ENCODE data around the gene DCAF15.

The DCAF15 gene

DNA sequence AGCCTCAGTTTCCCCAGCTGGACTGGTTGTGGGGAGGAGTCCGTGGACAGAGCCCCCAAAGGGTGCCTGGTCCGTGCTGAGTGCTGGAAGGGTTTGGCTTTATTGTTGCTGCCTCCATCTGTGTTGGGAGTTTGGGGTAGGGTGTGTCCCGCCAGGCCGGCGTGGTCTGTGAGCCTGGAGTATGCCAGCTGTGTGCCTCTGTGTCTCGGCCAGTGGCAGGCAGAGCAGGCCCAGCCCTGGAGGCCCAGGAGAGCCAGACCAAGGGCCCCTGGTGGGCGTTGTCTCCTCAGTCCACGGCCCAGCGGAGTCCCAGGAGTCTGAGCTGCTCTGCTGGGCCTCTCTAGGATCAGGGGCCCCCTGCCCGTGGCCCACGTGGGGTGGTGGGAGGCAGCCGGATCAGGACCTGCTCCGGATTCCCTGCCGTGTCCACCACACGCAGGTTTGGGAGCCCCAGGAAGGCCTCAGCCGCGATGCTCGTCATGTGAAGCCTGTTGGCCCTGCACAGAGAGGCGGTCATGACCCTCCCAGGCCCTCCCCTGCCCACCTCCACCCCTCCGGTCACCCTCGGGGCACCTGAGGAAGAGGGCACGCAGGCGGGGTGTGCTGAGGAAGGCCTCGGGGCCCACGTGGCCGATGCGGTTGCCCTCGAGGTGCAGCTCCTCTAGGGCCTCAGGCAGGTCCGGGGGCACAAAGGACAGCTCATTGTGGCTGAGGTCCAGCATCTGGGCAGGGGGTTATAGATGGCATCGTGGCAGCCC is 20.7 kb upstream of the DCAF15 start:
- DNase-seq (ENCODE audit: low spot score): no peak

DNA sequence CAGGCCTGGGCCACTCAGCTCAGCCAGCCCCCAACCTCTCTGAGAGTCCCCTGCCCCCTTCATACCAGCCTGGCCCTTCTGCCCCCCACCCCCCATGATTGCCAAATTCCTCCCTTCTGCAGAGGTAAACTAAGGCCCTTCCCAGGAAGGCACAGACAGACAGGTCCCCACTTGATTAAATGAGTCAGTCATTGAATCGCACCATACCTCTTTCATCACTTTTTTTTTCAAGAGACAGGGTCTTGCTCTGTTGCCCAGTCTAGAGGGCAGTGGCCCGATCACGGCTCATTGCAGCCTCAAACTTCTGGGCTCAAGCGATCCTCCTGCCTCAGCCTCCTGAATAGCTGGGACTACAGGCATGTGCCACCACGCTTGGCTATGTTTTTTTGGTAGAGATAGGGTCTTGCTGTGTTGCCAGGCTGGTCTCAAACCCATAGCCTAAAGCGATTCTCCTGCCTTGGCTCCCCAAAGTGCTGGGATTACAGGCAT is 20.1 kb upstream of the DCAF15 start:
- DNase-seq (ENCODE audit: low spot score): no peak

GRCh38 chr19:13932911-13933393 is 19.4 kb upstream of the DCAF15 start:
- DNase-seq (ENCODE audit: low spot score): no peak

DNA sequence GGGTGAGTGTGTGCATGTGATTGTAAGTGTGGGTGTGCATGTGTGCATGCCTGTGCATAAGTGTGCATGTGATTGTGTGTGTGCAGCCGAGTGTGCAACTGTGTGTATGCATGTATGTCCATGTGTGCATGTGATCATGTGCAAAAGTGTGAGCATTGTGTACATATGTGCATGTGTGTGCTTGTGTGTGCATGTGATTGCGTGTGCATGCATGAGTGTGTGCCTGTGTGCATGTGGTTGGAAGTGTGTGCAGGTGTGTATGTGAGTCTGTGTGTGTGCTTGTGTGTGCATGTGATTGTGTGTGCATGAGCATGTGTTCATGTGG is 17.6 kb upstream of the DCAF15 start:
- no peak for DNase-seq (ENCODE audit: low spot score)

- DNase-seq (ENCODE audit: low spot score): no peak
These were observed 16.4 kb upstream of the DCAF15 start for GRCh38 chr19:13935765-13936510.

DNA sequence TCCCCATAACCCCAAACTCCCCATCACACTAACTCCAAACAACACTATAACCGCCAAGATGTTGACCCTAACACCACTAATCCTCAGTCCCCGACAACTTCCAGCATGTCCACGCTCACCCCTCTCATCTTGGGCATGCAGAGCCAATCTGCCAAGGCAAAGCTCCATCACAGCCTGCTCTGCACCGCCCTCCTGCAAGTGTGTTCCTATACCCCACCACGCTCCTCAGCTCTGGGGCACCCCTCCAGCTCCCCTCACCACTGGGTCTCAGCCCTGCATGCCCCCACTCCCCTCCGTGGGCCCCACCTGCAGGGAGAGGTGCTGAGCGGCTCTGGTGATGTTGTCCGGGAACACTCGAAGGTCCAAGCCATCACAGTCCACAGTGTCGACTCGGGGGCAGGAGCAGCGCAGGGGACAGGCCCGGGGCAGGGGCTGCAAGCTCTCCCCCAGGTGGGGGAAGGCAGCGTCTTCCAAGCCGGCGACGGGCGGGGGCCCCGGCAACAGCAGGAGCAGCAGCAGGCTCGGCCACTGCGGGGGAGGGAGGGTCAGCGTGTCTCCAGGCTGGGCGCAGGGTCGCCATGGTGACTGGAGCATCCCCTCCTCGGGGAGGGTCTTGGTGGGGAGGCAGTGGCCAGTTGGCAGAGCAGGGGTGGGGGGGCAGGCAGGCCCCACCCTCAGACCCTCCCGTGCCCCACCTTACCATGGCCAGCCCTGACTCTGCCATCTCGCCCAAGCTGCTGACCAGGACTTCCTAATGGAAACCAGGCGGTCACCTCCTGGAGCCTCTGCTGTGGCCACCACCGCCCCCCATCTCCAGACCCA is 14.6 kb upstream of the DCAF15 start:
- DNase-seq (ENCODE audit: low spot score): peak; percentile 52

- peak; percentile 92 for DNase-seq (ENCODE audit: low spot score)
These were observed 13.8 kb upstream of the DCAF15 start, which contains the start of gene PODNL1 for GRCh38 chr19:13938301-13939064. Gene PODNL1, minus strand, starts transcription at chr19:13938417. Its CDS starts 236 bp downstream, at chr19:13938181.

- no peak for DNase-seq (ENCODE audit: low spot score)
These were observed 10.2 kb upstream of the DCAF15 start for GRCh38 chr19:13942023-13942684.

- no peak for DNase-seq (ENCODE audit: low spot score)
These were observed 5.9 kb upstream of the DCAF15 start for GRCh38 chr19:13946414-13946813.

DNA sequence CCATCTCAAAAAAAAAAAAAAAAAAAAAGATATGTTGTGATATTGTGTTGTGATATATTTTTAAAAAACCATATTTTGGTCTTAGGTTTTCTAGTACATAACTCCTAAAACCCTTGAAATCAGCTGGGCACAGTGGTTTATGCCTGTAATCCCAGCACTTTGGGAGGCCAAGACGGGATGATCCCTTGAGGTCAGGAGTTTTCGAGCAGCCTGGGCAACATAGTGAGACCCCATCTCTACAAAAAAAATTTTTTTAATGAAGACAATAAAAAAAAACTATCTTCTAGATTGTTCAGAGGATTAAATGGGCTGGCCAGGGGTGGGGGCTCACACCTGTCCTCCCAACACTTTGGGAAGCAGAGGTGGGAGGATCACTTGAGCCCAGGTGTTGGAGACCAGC is 1.3 kb upstream of the DCAF15 start:
- DNase-seq (ENCODE audit: low spot score): no peak

GRCh38 chr19:13951799-13952153 is 533 bp upstream of the DCAF15 start:
- DNase-seq (ENCODE audit: low spot score): no peak

DNA sequence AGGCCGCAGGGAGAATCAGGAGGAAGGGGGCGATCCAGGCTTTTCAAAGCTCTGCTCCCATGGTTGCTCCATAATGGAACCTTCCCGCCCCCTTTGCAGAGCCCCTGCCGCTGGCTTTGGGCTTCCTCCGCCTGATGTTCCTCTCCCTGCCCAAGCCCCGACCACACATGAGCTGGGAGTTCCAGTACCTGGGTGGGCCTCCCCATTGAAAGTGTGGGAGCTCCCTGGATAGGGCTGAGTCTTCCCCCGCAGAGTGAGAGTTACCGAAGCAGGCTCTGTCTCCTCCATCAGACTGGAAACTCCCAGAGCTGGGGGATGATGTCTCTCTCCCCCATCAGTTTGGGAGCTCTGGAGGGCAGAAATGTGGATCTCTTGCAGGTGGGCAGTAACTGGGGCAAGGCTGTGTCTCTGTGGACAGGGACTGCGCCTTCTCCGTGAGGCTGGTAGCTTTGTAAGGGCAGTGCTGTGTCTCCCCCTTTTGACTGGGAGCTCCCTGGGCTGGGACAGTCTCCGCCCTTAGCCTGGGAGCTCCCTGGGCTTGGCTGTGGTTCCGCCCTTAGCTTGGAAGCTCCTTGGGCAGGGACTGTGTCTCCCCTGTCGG is 722 bp downstream of the DCAF15 start:
- peak; percentile 92 for DNase-seq (ENCODE audit: low spot score)

GRCh38 chr19:13954185-13954584 is 1.9 kb downstream of the DCAF15 start:
- DNase-seq (ENCODE audit: low spot score): no peak

GRCh38 chr19:13955662-13956364 is 3.5 kb downstream of the DCAF15 start:
- no peak for DNase-seq (ENCODE audit: low spot score)

DNA sequence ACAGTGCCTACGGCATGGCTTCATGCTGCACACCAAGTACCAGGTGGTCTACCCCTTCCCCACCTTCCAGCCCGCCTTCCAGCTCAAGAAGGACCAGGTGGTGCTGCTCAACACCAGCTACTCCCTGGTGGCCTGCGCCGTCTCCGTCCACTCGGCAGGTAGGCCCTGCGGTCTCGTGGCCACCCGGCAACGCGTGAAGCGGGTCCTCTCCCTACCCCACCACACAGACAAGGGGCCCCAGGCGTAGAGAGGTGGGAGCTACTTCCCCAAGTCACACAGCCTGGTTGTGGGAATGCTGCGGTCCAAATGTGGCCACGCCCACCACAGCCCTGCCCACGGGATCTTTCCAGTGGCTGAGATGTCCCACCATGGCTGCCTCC is 4.0 kb downstream of the DCAF15 start:
- DNase-seq (ENCODE audit: low spot score): no peak

- DNase-seq (ENCODE audit: low spot score): no peak
These were observed 4.7 kb downstream of the DCAF15 start for GRCh38 chr19:13957051-13957450.

DNA sequence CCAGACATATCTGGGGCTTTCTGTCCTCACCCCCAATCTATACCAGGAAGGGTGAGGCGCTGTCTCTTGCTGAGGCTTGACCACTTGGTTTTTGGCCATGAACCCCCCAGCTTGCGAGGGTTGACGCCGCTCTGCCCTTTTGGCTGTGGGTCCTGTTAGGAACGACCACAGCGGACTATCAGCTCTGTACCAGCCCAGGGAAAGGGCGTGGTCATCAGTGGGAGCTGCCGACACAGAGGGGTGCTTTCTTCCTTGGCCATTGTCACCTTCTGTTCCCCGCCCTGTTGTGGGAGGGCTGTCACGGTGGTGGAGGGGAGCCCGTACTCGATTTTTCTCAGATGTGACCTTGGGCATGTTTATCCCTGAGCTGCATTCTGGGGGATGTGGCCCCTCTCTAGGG is 5.7 kb downstream of the DCAF15 start:
- no peak for DNase-seq (ENCODE audit: low spot score)

GRCh38 chr19:13959141-13959961 is 7.0 kb downstream of the DCAF15 start:
- no peak for DNase-seq (ENCODE audit: low spot score)
